ENCODE data around the gene SLC22A4. TPM values are rescaled to one million over a fixed set of nuclear protein-coding genes. Genes with fewer than 3 reads are reported as not detected.

Gene SLC22A4
- total and polyA plus RNA-seq, 9 donors, result 0.72 to 7.7 (median 2.3) TPM

GRCh38 chr5:132370181-132370970, 76.2 kb downstream of the SLC22A4 start:
- WGBS, 3 donors, result 11 to 20% (median 11%) methylated on average over 20 to 34 of the region's 34 CpGs
- TF ChIP-seq POLR2A (IDR thresholded peaks at IDR 0.05) (no peak), CTCF (IDR thresholded peaks at IDR 0.05) (no peak), EP300 (IDR thresholded peaks at IDR 0.05) (no peak)
- DNase-seq, result peak in 2 of 5 donors; percentile 43 to 45

GRCh38 chr5:132370971-132371602, 76.9 kb downstream of the SLC22A4 start:
- no peak for TF ChIP-seq POLR2A (IDR thresholded peaks at IDR 0.05)
- no peak overlapping the region for H3K27ac ChIP-seq
- no peaks in the 10 kb centered on the region for H3K36me3 ChIP-seq
- H3K4me3 ChIP-seq, result peak overlapping the region; percentile 77
- WGBS, 3 donors, result 86 to 88% (median 87%) methylated on average over 19 of the region's 19 CpGs
- peaks cover 4% of the 10 kb centered on the region for H3K4me1 ChIP-seq (ENCODE audit: insufficient read depth)
- no peaks in the 10 kb centered on the region for H3K9me3 ChIP-seq
- DNase-seq, result peak in 1 of 5 donors; percentile 14
- no peaks in the 10 kb centered on the region for H3K27me3 ChIP-seq
- intact Hi-C loops (cut with DNase I), result loop anchor here in 2 of 4 donors (10.0 kb wide), 1 partner anchor 76 kb away; the partner anchor contains the start of gene SLC22A4 (in 2 of the 2)

More at GRCh38 chr5:132370181-132370970, 76.2 kb downstream of the SLC22A4 start:
- Histone ChIP-seq H3K27ac (peak overlapping the region; percentile 75 to 79), H3K27me3 (no peaks in the 10 kb centered on the region), H3K4me3 (peak overlapping the region; percentile 77), H3K4me1 (ENCODE audit: insufficient read depth) (peaks cover 4% of the 10 kb centered on the region), H3K9me3 (no peaks in the 10 kb centered on the region), H3K36me3 (no peaks in the 10 kb centered on the region)
- intact Hi-C loops (cut with DNase I), result loop anchor here in 2 of 4 donors (10.0 kb wide), 1 partner anchor 76 kb away; the partner anchor contains the start of gene SLC22A4 (in 2 of the 2)

GRCh38 chr5:132371603-132371994, 77.4 kb downstream of the SLC22A4 start:
- Histone ChIP-seq H3K27ac (no peak overlapping the region), H3K36me3 (no peaks in the 10 kb centered on the region), H3K27me3 (no peaks in the 10 kb centered on the region), H3K4me1 (ENCODE audit: insufficient read depth) (peaks cover 4% of the 10 kb centered on the region), H3K4me3 (no peak overlapping the region), H3K9me3 (no peaks in the 10 kb centered on the region)
- intact Hi-C loops (cut with DNase I), result loop anchor here in 2 of 4 donors (10.0 kb wide), 1 partner anchor 77 kb away; the partner anchor contains the start of gene SLC22A4 (in 2 of the 2)
- TF ChIP-seq POLR2A (IDR thresholded peaks at IDR 0.05), result no peak
- TF ChIP-seq EP300 (IDR thresholded peaks at IDR 0.05), result no peak
- no peak for TF ChIP-seq CTCF (IDR thresholded peaks at IDR 0.05)
- DNase-seq, result peak in 1 of 5 donors; percentile 15
- WGBS, 3 donors, result 86 to 97% (median 89%) methylated on average over 5 of the region's 5 CpGs

- Histone ChIP-seq H3K27ac (no peak overlapping the region), H3K9me3 (no peaks in the 10 kb centered on the region), H3K4me1 (ENCODE audit: insufficient read depth) (peaks cover 4% of the 10 kb centered on the region), H3K36me3 (no peaks in the 10 kb centered on the region), H3K4me3 (no peak overlapping the region), H3K27me3 (no peaks in the 10 kb centered on the region)
- no peak for TF ChIP-seq POLR2A (IDR thresholded peaks at IDR 0.05)
- TF ChIP-seq CTCF (IDR thresholded peaks at IDR 0.05), result no peak
- TF ChIP-seq EP300 (IDR thresholded peaks at IDR 0.05), result no peak
- intact Hi-C loops (cut with DNase I), result loop anchor here in 2 of 4 donors (10.0 kb wide), 1 partner anchor 77 kb away; the partner anchor contains the start of gene SLC22A4 (in 2 of the 2)
- DNase-seq, result no peak
- 84 to 91% (median 90%) methylated on average over 2 of the region's 2 CpGs for WGBS, 3 donors
Observed at GRCh38 chr5:132372127-132372526, 77.9 kb downstream of the SLC22A4 start.

All from ovary (tissue), 9 donors.